Measurements from ENCODE around the gene HFE. TPM values are rescaled to one million over a fixed set of nuclear protein-coding genes. Genes with fewer than 3 reads are reported as not detected.

The HFE gene, protein sequence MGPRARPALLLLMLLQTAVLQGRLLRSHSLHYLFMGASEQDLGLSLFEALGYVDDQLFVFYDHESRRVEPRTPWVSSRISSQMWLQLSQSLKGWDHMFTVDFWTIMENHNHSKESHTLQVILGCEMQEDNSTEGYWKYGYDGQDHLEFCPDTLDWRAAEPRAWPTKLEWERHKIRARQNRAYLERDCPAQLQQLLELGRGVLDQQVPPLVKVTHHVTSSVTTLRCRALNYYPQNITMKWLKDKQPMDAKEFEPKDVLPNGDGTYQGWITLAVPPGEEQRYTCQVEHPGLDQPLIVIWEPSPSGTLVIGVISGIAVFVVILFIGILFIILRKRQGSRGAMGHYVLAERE
- 8.8 and 11.1 TPM in 2 replicates for total RNA-seq

DNA sequence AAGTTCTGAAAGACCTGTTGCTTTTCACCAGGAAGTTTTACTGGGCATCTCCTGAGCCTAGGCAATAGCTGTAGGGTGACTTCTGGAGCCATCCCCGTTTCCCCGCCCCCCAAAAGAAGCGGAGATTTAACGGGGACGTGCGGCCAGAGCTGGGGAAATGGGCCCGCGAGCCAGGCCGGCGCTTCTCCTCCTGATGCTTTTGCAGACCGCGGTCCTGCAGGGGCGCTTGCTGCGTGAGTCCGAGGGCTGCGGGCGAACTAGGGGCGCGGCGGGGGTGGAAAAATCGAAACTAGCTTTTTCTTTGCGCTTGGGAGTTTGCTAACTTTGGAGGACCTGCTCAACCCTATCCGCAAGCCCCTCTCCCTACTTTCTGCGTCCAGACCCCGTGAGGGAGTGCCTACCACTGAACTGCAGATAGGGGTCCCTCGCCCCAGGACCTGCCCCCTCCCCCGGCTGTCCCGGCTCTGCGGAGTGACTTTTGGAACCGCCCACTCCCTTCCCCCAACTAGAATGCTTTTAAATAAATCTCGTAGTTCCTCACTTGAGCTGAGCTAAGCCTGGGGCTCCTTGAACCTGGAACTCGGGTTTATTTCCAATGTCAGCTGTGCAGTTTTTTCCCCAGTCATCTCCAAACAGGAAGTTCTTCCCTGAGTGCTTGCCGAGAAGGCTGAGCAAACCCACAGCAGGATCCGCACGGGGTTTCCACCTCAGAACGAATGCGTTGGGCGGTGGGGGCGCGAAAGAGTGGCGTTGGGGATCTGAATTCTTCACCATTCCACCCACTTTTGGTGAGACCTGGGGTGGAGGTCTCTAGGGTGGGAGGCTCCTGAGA, at the start of gene HFE:
TSS of gene HFE (plus strand) at position 146 of the 832 bp plus-strand sequence. CDS start at position 158, 12 bp downstream.

Other genes with a start within 250 kb of the HFE start
- not detected in 2 replicates for gene SLC17A3, start 213.2 kb upstream of the HFE start, total RNA-seq
- not detected in 2 replicates for gene SLC17A2, start 156.7 kb upstream of the HFE start, total RNA-seq
- 10.0 and 14.7 TPM in 2 replicates for gene TRIM38, start 124.6 kb upstream of the HFE start, total RNA-seq

Measured in subcutaneous preadipocyte (primary cell).